Hematopoietic multipotent progenitor cell (in vitro differentiated cells): ENCODE data around the gene TP53I3. TPM values are rescaled to one million over a fixed set of nuclear protein-coding genes. Genes with fewer than 3 reads are reported as not detected.

Source experiments
- small RNA-seq: library from RNA; depleted of rRNA; stranded (forward); fragments of <200 nt; gene quantifications from one replicate; pipeline ENCODE3, GENCODE V24; 2012
- total RNA-seq: library from RNA; depleted of rRNA; stranded (reverse); fragments of >200 nt; gene quantifications from one replicate; pipeline ENCODE4 v1.2.3, GENCODE V29; 2012

TP53I3 gene
- total RNA-seq, 1 donor, result 29.6 TPM

Small RNA genes lying within 50 kb of the gene (small RNA-seq; reads per million reads assigned to genes)
- not detected for gene RNU6-370P

Other genes starting within 250 kb of the TP53I3 start
- gene ATAD2B, start 157.7 kb downstream of the TP53I3 start, total RNA-seq, result 11.8 TPM
- 5.7 TPM for gene UBXN2A, start 144.4 kb downstream of the TP53I3 start, total RNA-seq
- 4.8 TPM for gene MFSD2B, start 74.7 kb downstream of the TP53I3 start, total RNA-seq
- gene WDCP, start 37.4 kb downstream of the TP53I3 start, total RNA-seq, result 7.8 TPM
- gene FKBP1B, start 35.1 kb downstream of the TP53I3 start, total RNA-seq, result 3.5 TPM
- gene SF3B6, start 8.5 kb downstream of the TP53I3 start, total RNA-seq, result 52.8 TPM
- 0.81 TPM for gene PFN4, start 38.5 kb upstream of the TP53I3 start, total RNA-seq
- 8.1 TPM for gene FAM228B, start 38.6 kb upstream of the TP53I3 start, total RNA-seq
- gene FAM228A, start 90.2 kb upstream of the TP53I3 start, total RNA-seq, result 0.27 TPM